Nephron progenitor cell (in vitro differentiated cells): Measurements from ENCODE around the gene HS3ST3B1.

ENCODE experiments used
- DNase-seq: peaks from one replicate; pipeline ENCODE4 v3.0.0; 2021
- H3K27ac Mint-ChIP-seq: 2 replicates; pipeline ENCODE4 v1.8.0; 2021; ENCODE audit warnings: mild to moderate bottlenecking, moderate library complexity, mixed read lengths
- H3K27me3 Mint-ChIP-seq: 2 replicates; pipeline ENCODE4 v1.8.0; 2021; ENCODE audit warnings: mild to moderate bottlenecking, low read depth, mixed read lengths; ENCODE audit not compliant: poor library complexity
- H3K36me3 Mint-ChIP-seq: 2 replicates; pipeline ENCODE4 v1.8.0; 2021; ENCODE audit warnings: low read depth, mixed read lengths
- H3K4me1 Mint-ChIP-seq: 2 replicates; pipeline ENCODE4 v1.8.0; 2021; ENCODE audit warnings: mixed read lengths
- H3K4me3 Mint-ChIP-seq: 2 replicates; pipeline ENCODE4 v1.8.0; 2021; ENCODE audit warnings: mild to moderate bottlenecking, moderate library complexity, mixed read lengths
- H3K9me3 Mint-ChIP-seq: 2 replicates; pipeline ENCODE4 v1.8.0; 2021; ENCODE audit warnings: mild to moderate bottlenecking, moderate library complexity, mixed read lengths
- CTCF ChIP-seq: fragments of 200-600 bp; sonication (generic); IDR thresholded peaks from 2 replicates; pipeline ENCODE4 v1.5.0; 2021; ENCODE audit warnings: antibody characterized with exemption

HS3ST3B1 gene

DNA sequence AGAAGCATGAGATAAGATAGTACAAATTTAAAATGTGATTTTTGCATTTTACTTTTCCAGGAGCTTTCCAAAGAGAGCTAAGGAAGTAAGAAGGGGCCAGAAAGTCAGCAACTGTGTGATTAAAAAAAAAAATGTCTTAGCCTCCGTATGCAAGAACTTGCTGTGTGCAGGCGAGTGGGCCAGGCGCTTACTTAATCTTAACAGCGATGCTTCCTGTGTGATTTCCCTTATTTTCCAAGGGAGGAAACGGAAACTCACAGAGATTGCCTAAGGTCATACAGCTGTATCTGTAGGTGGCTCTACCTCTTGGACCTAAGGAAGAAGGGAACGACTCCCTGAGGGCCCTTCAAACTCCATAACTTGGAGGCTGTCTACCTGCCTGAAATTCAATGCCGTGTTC, 11.1 kb downstream of the HS3ST3B1 start:
- Mint-ChIP-seq H3K27ac (no peak overlapping the region), H3K4me1 (peaks cover 75% of the 10 kb centered on the region), H3K4me3 (no peak overlapping the region), H3K9me3 (peaks cover 11% of the 10 kb centered on the region), H3K36me3 (peaks cover 46% of the 10 kb centered on the region), H3K27me3 (peaks cover 11% of the 10 kb centered on the region)
- DNase-seq: no peak
- TF ChIP-seq CTCF: no peak

GRCh38 chr17:14312522-14312921, 11.6 kb downstream of the HS3ST3B1 start:
- H3K27me3 Mint-ChIP-seq: peaks cover 11% of the 10 kb centered on the region
- H3K9me3 Mint-ChIP-seq: peaks cover 11% of the 10 kb centered on the region
- H3K4me3 Mint-ChIP-seq: no peak overlapping the region
- peaks cover 46% of the 10 kb centered on the region for H3K36me3 Mint-ChIP-seq
- peaks cover 78% of the 10 kb centered on the region for H3K4me1 Mint-ChIP-seq
- no peak for TF ChIP-seq CTCF
- no peak overlapping the region for H3K27ac Mint-ChIP-seq
- no peak for DNase-seq

DNA sequence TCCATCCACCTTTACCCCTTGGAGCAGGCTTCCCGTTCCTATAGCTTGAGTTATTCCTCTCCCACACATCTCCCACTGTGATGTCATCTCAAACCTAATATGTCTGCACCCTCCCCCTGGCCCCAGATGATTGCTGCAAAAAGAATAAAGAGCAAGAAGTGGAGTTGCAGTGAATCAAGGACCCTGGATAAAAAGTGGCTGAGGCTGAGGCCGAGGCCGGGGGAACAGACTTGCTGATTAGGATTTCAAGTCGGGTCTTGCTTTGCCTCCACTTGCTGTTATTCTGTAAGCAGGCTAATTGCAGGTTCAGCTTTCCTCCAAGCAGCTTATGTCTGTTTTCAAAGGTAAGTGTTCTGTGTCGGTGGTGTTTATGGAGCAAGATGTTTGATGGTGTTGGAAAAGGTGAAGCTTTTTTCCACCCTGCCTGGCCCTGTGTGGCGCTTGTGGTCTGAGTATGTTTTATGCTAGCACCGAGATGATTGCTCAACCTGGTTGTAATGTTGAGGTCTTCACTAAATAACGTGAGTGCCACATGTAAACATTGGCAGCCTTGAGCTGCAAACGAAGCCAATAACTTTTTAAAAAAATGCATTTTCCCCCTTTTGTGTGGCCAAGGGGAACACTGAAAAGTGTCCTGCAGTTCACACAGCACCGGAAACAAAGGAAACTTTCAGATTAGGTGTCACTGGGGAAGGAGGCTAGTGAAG, 15.4 kb downstream of the HS3ST3B1 start:
- Mint-ChIP-seq H3K9me3 (peaks cover 11% of the 10 kb centered on the region), H3K4me1 (peaks cover 86% of the 10 kb centered on the region), H3K27me3 (peaks cover 9% of the 10 kb centered on the region), H3K4me3 (peak overlapping the region; percentile 46), H3K36me3 (peaks cover 39% of the 10 kb centered on the region), H3K27ac (peak overlapping the region; percentile 49)
- no peak for TF ChIP-seq CTCF
- DNase-seq: no peak

- Mint-ChIP-seq H3K36me3 (peaks cover 28% of the 10 kb centered on the region), H3K4me3 (peak overlapping the region; percentile 60), H3K4me1 (peaks cover 86% of the 10 kb centered on the region), H3K9me3 (peaks cover 11% of the 10 kb centered on the region), H3K27ac (peak overlapping the region; percentile 26), H3K27me3 (peaks cover 7% of the 10 kb centered on the region)
- TF ChIP-seq CTCF: no peak
- DNase-seq: no peak
Observed at GRCh38 chr17:14317383-14317782, 16.5 kb downstream of the HS3ST3B1 start.

DNA sequence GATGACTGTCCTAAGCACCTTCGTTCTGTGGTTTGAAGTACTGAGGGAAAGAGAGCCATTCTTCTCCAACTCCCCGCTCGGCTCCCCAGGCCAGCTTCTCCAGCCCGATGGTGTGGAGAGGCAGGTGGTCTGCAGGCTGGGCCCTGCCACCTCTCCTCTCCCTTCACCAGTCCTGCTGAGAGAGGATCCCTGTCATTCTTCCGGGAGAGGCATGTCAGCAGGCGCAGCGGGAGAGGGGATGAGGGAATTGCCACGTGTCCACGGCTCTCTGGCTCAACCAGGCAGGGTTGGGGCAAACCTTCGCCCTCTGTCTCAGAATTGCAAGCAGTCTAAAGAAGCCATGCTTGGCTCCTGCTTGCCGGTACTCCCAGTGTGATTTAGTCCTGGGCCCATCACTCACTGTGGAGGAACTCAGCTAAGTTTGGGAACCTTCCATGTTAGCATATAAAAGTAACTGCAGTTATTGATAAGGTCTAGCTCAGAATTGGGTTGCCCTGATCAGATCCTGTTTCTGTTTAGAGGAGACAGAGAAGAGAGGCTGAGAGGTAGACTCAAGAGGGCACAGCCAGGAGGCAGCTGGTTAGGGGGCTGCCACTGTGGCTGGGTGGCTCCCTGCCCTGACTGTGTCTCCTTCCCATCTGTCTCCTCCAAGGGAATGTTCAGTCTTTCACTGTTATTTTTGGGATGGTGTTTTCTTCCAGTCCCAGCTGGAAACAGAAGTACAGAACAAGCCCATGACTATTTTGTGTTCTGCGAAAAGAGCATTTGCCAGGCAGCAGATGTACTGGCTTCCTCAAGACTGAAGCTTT, 17.4 kb downstream of the HS3ST3B1 start:
- Mint-ChIP-seq H3K27me3 (peaks cover 7% of the 10 kb centered on the region), H3K36me3 (peaks cover 19% of the 10 kb centered on the region), H3K4me3 (peak overlapping the region; percentile 14), H3K9me3 (peaks cover 8% of the 10 kb centered on the region), H3K4me1 (peaks cover 91% of the 10 kb centered on the region), H3K27ac (no peak overlapping the region)
- DNase-seq: no peak
- no peak for TF ChIP-seq CTCF
